Muscle layer of colon (tissue), 2 donors: ENCODE results near the gene DNAI1.
"Not testable (repeated sequence)": the region's sequence is repeated elsewhere in the genome, so short reads cannot be mapped to it uniquely, and the experiment has no call there.

ENCODE experiments used
- H3K27ac ChIP-seq: one replicate; pipeline ENCODE4 v1.7.0; 2013; ENCODE audit warnings: low read depth, mild to moderate bottlenecking, low read length, moderate library complexity
- H3K27me3 ChIP-seq, 2 donors: one replicate each; pipeline ENCODE4 v1.7.0; 2013; ENCODE audit warnings: low read length in 2 of 2, mild to moderate bottlenecking in 2 of 2; ENCODE audit not compliant: insufficient read depth in 2 of 2, control insufficient read depth in 1 of 2
- H3K36me3 ChIP-seq: one replicate; pipeline ENCODE4 v1.7.0; 2013; ENCODE audit warnings: mild to moderate bottlenecking, low read length; ENCODE audit not compliant: insufficient read depth
- H3K4me1 ChIP-seq: one replicate; pipeline ENCODE4 v1.7.0; 2013; ENCODE audit warnings: mild to moderate bottlenecking, low read length; ENCODE audit not compliant: insufficient read depth
- H3K4me3 ChIP-seq, 2 donors: one replicate each; pipeline ENCODE4 v1.7.0; 2013; ENCODE audit warnings: low read length in 2 of 2, low read depth in 1 of 2, mild to moderate bottlenecking in 1 of 2, moderate library complexity in 1 of 2
- H3K9ac ChIP-seq: one replicate; pipeline ENCODE4 v1.7.0; 2013; ENCODE audit warnings: low read length
- H3K9me3 ChIP-seq: one replicate; pipeline ENCODE4 v1.7.0; 2013; ENCODE audit warnings: mild to moderate bottlenecking, low read length
- donor health status: abdominal sarcoma.
- donor health status: Adenocarcinoma of cecum.

DNAI1 gene

DNA sequence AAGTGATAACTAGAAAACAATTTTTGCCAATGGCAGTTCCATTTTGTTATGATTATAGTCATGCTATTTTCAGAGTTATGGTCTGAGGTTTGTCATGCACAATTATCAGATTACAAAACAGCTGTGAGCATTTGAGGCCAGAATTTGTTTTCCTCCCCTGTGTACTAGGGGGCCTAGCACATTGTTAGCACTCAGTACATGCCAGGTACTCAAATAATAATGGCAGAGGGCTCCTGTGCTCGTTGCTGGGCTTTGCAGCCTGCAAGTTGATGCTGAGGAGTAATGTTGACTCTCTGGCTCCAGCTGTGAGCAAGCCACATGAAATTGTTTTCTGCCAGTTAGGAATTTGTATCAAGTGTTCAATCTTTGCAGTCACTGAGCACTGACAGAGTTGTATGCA, 6.9 kb downstream of the DNAI1 start:
- H3K9ac ChIP-seq: no peak overlapping the region
- no peaks in the 10 kb centered on the region for H3K36me3 ChIP-seq
- H3K4me1 ChIP-seq: no peaks in the 10 kb centered on the region
- H3K27me3 ChIP-seq: no peaks in the 10 kb centered on the region
- no peaks in the 10 kb centered on the region for H3K9me3 ChIP-seq
- H3K27ac ChIP-seq: no peak overlapping the region
- no peak overlapping the region for H3K4me3 ChIP-seq

DNA sequence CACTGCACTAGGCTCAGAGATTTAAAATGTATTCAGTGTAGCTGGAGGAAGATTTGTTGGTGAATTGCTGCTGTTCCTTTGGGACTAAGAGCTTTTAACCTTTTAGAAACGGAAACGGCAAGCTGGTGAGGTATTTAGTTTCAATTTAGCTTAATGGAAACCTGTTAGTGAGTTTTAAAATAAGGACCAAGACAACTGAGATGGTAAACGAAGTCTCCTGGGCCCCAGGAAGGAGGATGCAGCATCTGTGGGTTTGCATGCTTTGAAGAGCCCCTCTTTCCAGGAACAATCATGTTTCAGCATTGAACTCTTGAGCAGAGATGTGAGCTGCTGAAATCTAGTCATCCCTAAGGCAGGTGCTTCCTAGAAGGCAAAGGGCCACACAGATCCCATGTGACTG, 16.5 kb downstream of the DNAI1 start:
- Histone ChIP-seq H3K36me3 (no peaks in the 10 kb centered on the region), H3K9me3 (no peaks in the 10 kb centered on the region), H3K4me3 (no peak overlapping the region), H3K27ac (no peak overlapping the region), H3K9ac (no peak overlapping the region), H3K27me3 (no peaks in the 10 kb centered on the region), H3K4me1 (no peaks in the 10 kb centered on the region)

GRCh38 chr9:34477541-34477940, 18.9 kb downstream of the DNAI1 start:
- Histone ChIP-seq H3K4me3 (no peak overlapping the region), H3K4me1 (no peaks in the 10 kb centered on the region), H3K9me3 (no peaks in the 10 kb centered on the region), H3K27me3 (no peaks in the 10 kb centered on the region), H3K36me3 (no peaks in the 10 kb centered on the region), H3K27ac (no peak overlapping the region), H3K9ac (no peak overlapping the region)

- no peaks in the 10 kb centered on the region for H3K9me3 ChIP-seq
- no peaks in the 10 kb centered on the region for H3K4me1 ChIP-seq
- H3K27me3 ChIP-seq: no peaks in the 10 kb centered on the region
- H3K9ac ChIP-seq: no peak overlapping the region
- H3K36me3 ChIP-seq: no peaks in the 10 kb centered on the region
- H3K27ac ChIP-seq: no peak overlapping the region
- no peak overlapping the region for H3K4me3 ChIP-seq
These were observed 20.8 kb downstream of the DNAI1 start for GRCh38 chr9:34479431-34479866.

DNA sequence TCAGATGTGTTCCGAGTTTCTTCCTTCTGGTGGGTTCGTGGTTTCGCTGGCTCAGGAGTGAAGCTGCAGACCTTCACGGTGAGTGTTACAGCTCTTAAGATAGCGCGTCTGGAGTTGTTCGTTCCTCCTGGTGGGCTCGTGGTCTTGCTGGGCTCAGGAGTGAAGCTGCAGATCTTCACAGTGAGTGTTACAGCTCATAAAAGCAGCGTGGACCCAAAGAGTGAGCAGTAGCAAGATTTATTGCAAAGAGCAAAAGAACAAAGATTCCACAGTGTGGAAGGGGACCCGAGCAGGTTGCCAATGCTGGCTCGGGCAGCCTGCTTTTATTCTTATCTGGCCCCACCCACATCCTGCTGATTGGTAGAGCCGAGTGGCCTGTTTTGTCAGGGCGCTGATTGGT, 23.0 kb downstream of the DNAI1 start:
- H3K27me3 ChIP-seq, H3K9me3 ChIP-seq, H3K27ac ChIP-seq, H3K9ac ChIP-seq, H3K36me3 ChIP-seq, H3K4me1 ChIP-seq, H3K4me3 ChIP-seq: not testable (repeated sequence)

DNA sequence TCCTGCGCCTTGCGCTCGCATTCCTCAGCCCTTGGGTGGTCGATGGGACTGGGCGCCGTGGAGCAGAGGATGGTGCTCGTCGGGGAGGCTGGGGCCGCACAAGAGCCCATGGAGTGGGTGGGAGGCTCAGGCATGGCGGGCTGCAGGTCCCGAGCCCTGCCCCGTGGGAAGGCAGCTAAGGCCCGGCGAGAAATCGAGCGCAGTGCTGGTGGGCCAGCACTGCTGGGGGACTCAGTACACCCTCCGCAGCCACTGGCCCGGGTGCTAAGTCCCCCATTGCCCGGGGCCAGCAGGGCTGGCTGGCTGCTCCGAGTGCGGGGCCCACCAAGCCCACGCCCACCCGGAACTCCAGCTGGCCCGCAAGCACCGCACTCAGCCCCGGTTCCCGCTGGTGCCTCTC, 24.1 kb downstream of the DNAI1 start:
- H3K36me3 ChIP-seq, H3K9me3 ChIP-seq, H3K27me3 ChIP-seq, H3K9ac ChIP-seq, H3K4me3 ChIP-seq, H3K4me1 ChIP-seq, H3K27ac ChIP-seq: not testable (repeated sequence)

- no peak overlapping the region for H3K4me3 ChIP-seq
- no peak overlapping the region for H3K9ac ChIP-seq
- H3K36me3 ChIP-seq: no peaks in the 10 kb centered on the region
- no peak overlapping the region for H3K27ac ChIP-seq
- H3K27me3 ChIP-seq: no peaks in the 10 kb centered on the region
- no peaks in the 10 kb centered on the region for H3K4me1 ChIP-seq
- H3K9me3 ChIP-seq: no peaks in the 10 kb centered on the region
These were observed 26.1 kb downstream of the DNAI1 start for GRCh38 chr9:34484678-34485077.

- no peaks in the 10 kb centered on the region for H3K27me3 ChIP-seq
- H3K4me1 ChIP-seq: no peaks in the 10 kb centered on the region
- H3K9me3 ChIP-seq: no peaks in the 10 kb centered on the region
- no peaks in the 10 kb centered on the region for H3K36me3 ChIP-seq
- H3K9ac ChIP-seq: no peak overlapping the region
- H3K4me3 ChIP-seq: no peak overlapping the region
- H3K27ac ChIP-seq: no peak overlapping the region
These were observed 27.2 kb downstream of the DNAI1 start for GRCh38 chr9:34485822-34486221.

DNA sequence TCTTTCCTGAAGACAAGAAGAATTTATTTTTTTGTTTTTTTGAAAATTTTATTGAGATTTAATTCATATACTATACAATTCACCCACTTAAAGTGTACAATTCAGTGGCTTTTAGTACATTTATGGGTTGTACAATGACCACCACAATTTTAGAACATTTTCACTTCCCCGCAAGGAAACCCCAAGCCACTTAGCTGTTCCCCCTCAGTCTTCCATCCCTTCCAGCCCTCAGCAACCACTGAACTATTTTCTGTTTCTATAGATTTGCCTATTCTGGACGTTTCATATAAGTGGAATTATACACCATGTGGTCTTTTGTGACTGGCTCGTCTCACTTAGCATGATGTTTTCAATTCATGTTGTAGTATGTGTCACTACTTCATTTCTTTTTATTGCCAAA, 28.0 kb downstream of the DNAI1 start:
- Histone ChIP-seq H3K9ac (no peak overlapping the region), H3K27ac (no peak overlapping the region), H3K4me1 (no peaks in the 10 kb centered on the region), H3K9me3 (no peaks in the 10 kb centered on the region), H3K36me3 (no peaks in the 10 kb centered on the region), H3K27me3 (no peaks in the 10 kb centered on the region), H3K4me3 (no peak overlapping the region)

DNA sequence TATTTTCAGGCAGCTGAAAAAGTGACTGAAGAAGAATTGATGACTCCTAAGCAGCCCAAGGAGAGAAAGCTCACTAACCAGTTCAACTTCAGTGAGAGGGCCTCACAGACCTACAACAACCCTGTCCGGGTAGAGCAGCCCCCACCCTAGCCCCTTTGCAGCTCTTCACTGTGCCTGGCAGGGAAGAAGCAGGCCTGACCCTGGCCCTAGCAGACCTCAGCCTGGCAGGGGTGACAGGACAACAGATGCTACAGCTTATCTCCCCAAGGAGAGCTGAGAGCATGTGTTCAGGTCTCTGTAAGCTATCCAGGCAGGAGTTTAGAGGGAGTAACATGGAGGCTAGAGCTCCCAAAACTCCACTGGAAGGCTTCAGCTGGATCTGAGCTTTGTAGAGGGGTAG, 31.8 kb downstream of the DNAI1 start:
- H3K9ac ChIP-seq: no peak overlapping the region
- no peaks in the 10 kb centered on the region for H3K4me1 ChIP-seq
- H3K9me3 ChIP-seq: no peaks in the 10 kb centered on the region
- H3K36me3 ChIP-seq: no peaks in the 10 kb centered on the region
- H3K4me3 ChIP-seq: no peak overlapping the region
- no peak overlapping the region for H3K27ac ChIP-seq
- H3K27me3 ChIP-seq: no peaks in the 10 kb centered on the region

- Histone ChIP-seq H3K36me3 (no peaks in the 10 kb centered on the region), H3K4me1 (no peaks in the 10 kb centered on the region), H3K27me3 (no peaks in the 10 kb centered on the region), H3K27ac (no peak overlapping the region), H3K9me3 (no peaks in the 10 kb centered on the region), H3K9ac (no peak overlapping the region), H3K4me3 (no peak overlapping the region)
These were observed 32.2 kb downstream of the DNAI1 start for GRCh38 chr9:34490760-34491159.

DNA sequence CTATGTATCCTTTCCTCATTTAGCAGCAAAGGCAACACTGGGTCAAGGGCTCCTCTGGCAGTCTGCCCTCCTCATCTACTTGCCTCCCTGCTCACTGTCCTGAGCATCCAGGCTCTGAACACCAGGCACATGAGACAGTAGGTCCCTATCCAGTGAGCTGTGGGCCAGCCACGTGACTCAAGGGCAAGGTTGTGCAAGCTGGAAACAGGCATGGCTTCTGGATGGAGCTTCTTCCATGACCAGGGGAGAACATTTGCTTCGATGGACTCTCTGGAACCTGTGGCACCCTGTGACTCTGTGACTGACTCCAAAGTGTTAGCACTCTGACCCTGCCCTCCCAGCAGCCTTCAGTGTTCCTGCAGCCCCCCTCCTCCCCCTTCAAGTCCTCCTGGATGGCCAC, 33.0 kb downstream of the DNAI1 start:
- no peak overlapping the region for H3K4me3 ChIP-seq
- no peaks in the 10 kb centered on the region for H3K9me3 ChIP-seq
- H3K4me1 ChIP-seq: no peaks in the 10 kb centered on the region
- H3K9ac ChIP-seq: no peak overlapping the region
- no peaks in the 10 kb centered on the region for H3K36me3 ChIP-seq
- no peaks in the 10 kb centered on the region for H3K27me3 ChIP-seq
- H3K27ac ChIP-seq: no peak overlapping the region
